NCI-H82 treated with DMSO at 0.1 percent for 48 hours (cell line): ENCODE measurements around the gene FAM81B.

Experiments
- DNase-seq: peaks from one replicate; lab custom pipeline; 2025; ENCODE audit not compliant: unreplicated experiment; lab: John Stamatoyannopoulos, UW

Gene FAM81B

GRCh38 chr5:95460665-95461064 is 69.5 kb downstream of the FAM81B start:
- no peak for DNase-seq

- DNase-seq: no peak
Measured at GRCh38 chr5:95471487-95471886, 80.3 kb downstream of the FAM81B start.

- no peak for DNase-seq
Measured at GRCh38 chr5:95471942-95472341, 80.8 kb downstream of the FAM81B start.

GRCh38 chr5:95484421-95484820 is 93.3 kb downstream of the FAM81B start:
- DNase-seq: no peak

- DNase-seq: no peak
Measured at GRCh38 chr5:95486191-95486590, 95.0 kb downstream of the FAM81B start.

- DNase-seq: no peak
Measured at GRCh38 chr5:95487880-95488279, 96.7 kb downstream of the FAM81B start.
